H1 (cell line): ENCODE measurements around the gene IL1R1. TPM values are rescaled to one million over a fixed set of nuclear protein-coding genes. Genes with fewer than 3 reads are reported as not detected.

Experiments
- CTCF ChIA-PET: fragments of 300-600 bp; sonication (Branson Sonifier 250); formaldehyde crosslinking; loops from one replicate; lab custom pipeline; 2021; ENCODE audit not compliant: partially characterized antibody; lab: Charles Lee
- POLR2A ChIA-PET: fragments of 300-600 bp; sonication (Branson Sonifier 250); formaldehyde crosslinking; loops from one replicate; lab custom pipeline; 2021; ENCODE audit warnings: inconsistent platforms; ENCODE audit not compliant: partially characterized antibody; lab: Charles Lee
- DNase-seq, 2 experiments: peaks; one replicate each; pipeline versions ENCODE4 v3.0.0 to v3.0.0-alpha.2; 2010 to 2022; ENCODE audit warnings: low spot score in 2 of 2, low read depth in 1 of 2, mixed read lengths in 1 of 2
- FAIRE-seq: peaks from 2 replicates; lab custom pipeline; 2011; peaks lifted over from hg19 to GRCh38; lab: Jason Lieb, UNC
- H2AFZ ChIP-seq: 2 replicates; pipeline ENCODE4 v1.8.1; 2012; ENCODE audit warnings: low read length, inconsistent platforms
- H2AK5ac ChIP-seq: 2 replicates; pipeline ENCODE4 v1.6.1; 2013; ENCODE audit warnings: low read depth, low read length
- H2BK120ac ChIP-seq: replicated peaks from 2 replicates; pipeline ENCODE3; 2013; ENCODE audit warnings: low read depth, low read length, inconsistent platforms
- H2BK12ac ChIP-seq: 2 replicates; pipeline ENCODE4 v1.6.1; 2013; ENCODE audit warnings: low read depth, low read length
- H2BK15ac ChIP-seq: 2 replicates; pipeline ENCODE4 v1.6.1; 2013; ENCODE audit warnings: low read length
- H2BK20ac ChIP-seq: 2 replicates; pipeline ENCODE4 v1.6.1; 2013; ENCODE audit warnings: low read length
- H2BK5ac ChIP-seq: 2 replicates; pipeline ENCODE4 v1.6.1; 2013; ENCODE audit warnings: low read depth, low read length
- H3K14ac ChIP-seq: 2 replicates; pipeline ENCODE4 v1.6.1; 2013; ENCODE audit warnings: inconsistent platforms; ENCODE audit not compliant: insufficient read length
- H3K18ac ChIP-seq: 2 replicates; pipeline ENCODE4 v1.6.1; 2013; ENCODE audit warnings: low read length; ENCODE audit errors: extremely low read depth
- H3K23ac ChIP-seq: 2 replicates; pipeline ENCODE4 v1.6.1; 2013; ENCODE audit warnings: inconsistent platforms; ENCODE audit not compliant: insufficient read length
- H3K23me2 ChIP-seq: 2 replicates; pipeline ENCODE4 v1.6.1; 2013; ENCODE audit warnings: low read depth, low read length
- H3K27ac ChIP-seq: 2 replicates; pipeline ENCODE4 v1.6.1; 2011; ENCODE audit warnings: low read depth, low read length, inconsistent platforms
- H3K27me3 ChIP-seq, 4 experiments: replicated peaks in 1 of 4; 1 replicate in 1 of 4; 2 replicates in 3 of 4; pipeline versions ENCODE4 v1.6.1 to v1.8.1; 2011 to 2013; ENCODE audit warnings: low read length in 3 of 4, mild to moderate bottlenecking in 3 of 4, inconsistent platforms in 2 of 4, mixed read lengths in 2 of 4, moderate library complexity in 1 of 4; ENCODE audit not compliant: control insufficient read depth in 3 of 4, insufficient read depth in 3 of 4; ENCODE audit errors: extremely low read depth in 1 of 4
- H3K36me3 ChIP-seq, 4 experiments: 2 replicates each; pipeline versions ENCODE4 v1.6.1 to v1.8.1; 2011 to 2013; ENCODE audit warnings: mild to moderate bottlenecking in 4 of 4, low read length in 3 of 4, moderate library complexity in 2 of 4, control low read depth in 1 of 4, inconsistent platforms in 1 of 4; ENCODE audit not compliant: insufficient read depth in 4 of 4, control insufficient read depth in 2 of 4
- H3K4ac ChIP-seq: replicated peaks from 2 replicates; pipeline ENCODE3; 2013; ENCODE audit warnings: low read length, low read depth, mixed read lengths, inconsistent platforms; ENCODE audit not compliant: insufficient read length
- H3K4me1 ChIP-seq, 4 experiments: replicated peaks in 1 of 4; 1 replicate in 1 of 4; 2 replicates in 3 of 4; pipeline versions ENCODE4 v1.6.1 to v1.8.1; 2011 to 2013; ENCODE audit warnings: low read length in 3 of 4, inconsistent platforms in 2 of 4, mixed read lengths in 1 of 4; ENCODE audit not compliant: insufficient read depth in 4 of 4, control insufficient read depth in 3 of 4
- H3K4me2 ChIP-seq, 2 experiments: 2 replicates each; pipeline versions ENCODE4 v1.6.1 to v1.8.1; 2011 to 2013; ENCODE audit warnings: low read depth in 2 of 2, low read length in 2 of 2, control low read depth in 1 of 2, inconsistent platforms in 1 of 2, mild to moderate bottlenecking in 1 of 2; ENCODE audit not compliant: insufficient read depth in 1 of 2
- H3K4me3 ChIP-seq, 4 experiments: fragments of 200-600, 300-600 bp in 1 of 4; sonication (generic), shearing (Covaris generic), sonication (Bioruptor Twin) in 1 of 4; 2 replicates each; pipeline versions ENCODE4 v1.5.1 to v1.8.1; 2011 to 2016; ENCODE audit warnings: low read length in 4 of 4, low read depth in 3 of 4, control low read depth in 2 of 4, inconsistent platforms in 2 of 4, mild to moderate bottlenecking in 2 of 4, mixed read lengths in 1 of 4, moderate library complexity in 1 of 4; ENCODE audit not compliant: insufficient read depth in 2 of 4; ENCODE audit errors: extremely low read depth in 1 of 4
- H3K56ac ChIP-seq: replicated peaks from 2 replicates; pipeline ENCODE3; 2013; ENCODE audit warnings: low read depth, mild to moderate bottlenecking, mixed read lengths, low read length, inconsistent platforms; ENCODE audit not compliant: insufficient read length
- H3K79me1 ChIP-seq: 2 replicates; pipeline ENCODE4 v1.6.1; 2013; ENCODE audit warnings: low read depth, low read length, control low read depth
- H3K79me2 ChIP-seq, 2 experiments: 2 replicates each; pipeline versions ENCODE4 v1.6.1 to v1.8.1; 2012 to 2013; ENCODE audit warnings: low read length in 2 of 2, mild to moderate bottlenecking in 2 of 2, inconsistent platforms in 1 of 2; ENCODE audit not compliant: insufficient read depth in 2 of 2, control insufficient read depth in 1 of 2
- H3K9ac ChIP-seq, 4 experiments: replicated peaks in 1 of 4; 1 replicate in 1 of 4; 2 replicates in 3 of 4; pipeline versions ENCODE4 v1.6.1 to v1.8.1; 2011 to 2013; ENCODE audit warnings: low read depth in 3 of 4, low read length in 3 of 4, control low read depth in 2 of 4, mild to moderate bottlenecking in 2 of 4, moderate library complexity in 2 of 4, inconsistent platforms in 1 of 4; ENCODE audit errors: extremely low read depth in 1 of 4
- H3K9me3 ChIP-seq, 2 experiments: 2 replicates each; pipeline versions ENCODE4 v1.6.1 to v1.8.1; 2012 to 2013; ENCODE audit warnings: mild to moderate bottlenecking in 2 of 2, moderate library complexity in 2 of 2, control low read depth in 1 of 2, inconsistent platforms in 1 of 2, low read depth in 1 of 2, low read length in 1 of 2, mixed read lengths in 1 of 2; ENCODE audit not compliant: insufficient read depth in 2 of 2
- H4K20me1 ChIP-seq, 2 experiments: replicated peaks in 1 of 2; 2 replicates each; pipeline versions ENCODE3 to v1.8.1; 2011 to 2013; ENCODE audit warnings: inconsistent platforms in 2 of 2, low read length in 2 of 2, mild to moderate bottlenecking in 1 of 2; ENCODE audit not compliant: insufficient read depth in 2 of 2, control insufficient read depth in 1 of 2
- H4K5ac ChIP-seq: 2 replicates; pipeline ENCODE4 v1.6.1; 2013; ENCODE audit warnings: low read length, low read depth, mixed read lengths, inconsistent platforms; ENCODE audit not compliant: insufficient read length
- H4K8ac ChIP-seq: 2 replicates; pipeline ENCODE4 v1.8.0; 2013; ENCODE audit warnings: mild to moderate bottlenecking, moderate library complexity, low read length, inconsistent platforms; ENCODE audit not compliant: insufficient read depth; ENCODE audit errors: extremely low read depth
- H4K91ac ChIP-seq: replicated peaks from 2 replicates; pipeline ENCODE3; 2013; ENCODE audit warnings: low read length, mixed read lengths, inconsistent platforms; ENCODE audit not compliant: insufficient read length
- BACH1 ChIP-seq: IDR thresholded peaks from 2 replicates; pipeline ENCODE4 v1.6.1; 2012; ENCODE audit warnings: low read length, improper control_type of control experiment
- CEBPB ChIP-seq: IDR thresholded peaks from 2 replicates; pipeline ENCODE4 v1.6.1; 2012; ENCODE audit warnings: low read depth, low read length
- JUND ChIP-seq: IDR thresholded peaks from 2 replicates; pipeline ENCODE4 v1.6.1; 2011; ENCODE audit warnings: mild to moderate bottlenecking, improper control_type of control experiment, low read length
- PHF8 ChIP-seq: fragments of 200-600 bp; sonication (generic); conservative IDR thresholded peaks from 2 replicates; pipeline ENCODE4 v1.7.1; 2012; ENCODE audit warnings: low read depth, mild to moderate bottlenecking, inconsistent platforms, low read length, moderate library complexity
- POLR2A ChIP-seq, 2 experiments: IDR thresholded peaks; 1 replicate in 1 of 2; 2 replicates in 1 of 2; pipeline ENCODE4 v1.6.1; 2011; ENCODE audit warnings: low read depth in 2 of 2, low read length in 2 of 2, mild to moderate bottlenecking in 2 of 2; ENCODE audit errors: control extremely low read depth in 1 of 2
- POLR2AphosphoS5 ChIP-seq: IDR thresholded peaks from 2 replicates; pipeline ENCODE4 v1.6.1; 2011; ENCODE audit warnings: low read depth, low read length
- SRF ChIP-seq: IDR thresholded peaks from 2 replicates; pipeline ENCODE4 v1.6.1; 2011; ENCODE audit warnings: mild to moderate bottlenecking, low read depth, low read length, moderate library complexity
- TAF1 ChIP-seq: IDR thresholded peaks from 2 replicates; pipeline ENCODE4 v1.6.1; 2011; ENCODE audit warnings: mild to moderate bottlenecking, low read depth, low read length
- WGBS, 2 experiments: shearing (Covaris generic) in 1 of 2; methylation state at CpG; one replicate each; pipeline versions ENCODE4 v1.1.6 to v1.1.7; 2013 to 2015; ENCODE audit warnings: low lambda C conversion rate in 2 of 2, mixed read lengths in 2 of 2, inconsistent platforms in 1 of 2, low coverage in 1 of 2, missing lambda C conversion rate in 1 of 2; ENCODE audit not compliant: insufficient replicate concordance in 2 of 2, insufficient coverage in 1 of 2, insufficient read length in 1 of 2; ENCODE audit errors: extremely low coverage in 1 of 2, missing lambda C conversion rate in 1 of 2; 5-methylcytosine and 5-hydroxymethylcytosine counted together
- polyA plus RNA-seq, 7 experiments: library from polyadenylated mRNA; depleted of rRNA in 3 of 7; stranded (reverse) in 5 of 7; unstranded in 2 of 7; fragments of >200 nt in 5 of 7; fragments of 200-250 nt in 2 of 7; gene quantifications; 1 replicate in 5 of 7; 2 replicates in 1 of 7; 4 replicates in 1 of 7; pipeline versions ENCODE4 v1.2.1 to v1.2.3, GENCODE V29; 2011 to 2013; ENCODE audit warnings: missing spikeins in 2 of 7, mixed read lengths in 2 of 7
- total RNA-seq: library from RNA; stranded (reverse); fragmentation: NEBNext Ultra II Directional; extraction: Animal tissue kit (Norgen Biotek cat#: 25700); gene quantifications from 2 replicates; pipeline ENCODE4 v1.2.1, GENCODE V29; 2021

IL1R1 gene
- total and polyA plus RNA-seq, 2 of the 8 experiments (the other 6 are each of a cell fraction or from before 2014, with no cell fraction given): 0.34 to 0.47 TPM

DNA sequence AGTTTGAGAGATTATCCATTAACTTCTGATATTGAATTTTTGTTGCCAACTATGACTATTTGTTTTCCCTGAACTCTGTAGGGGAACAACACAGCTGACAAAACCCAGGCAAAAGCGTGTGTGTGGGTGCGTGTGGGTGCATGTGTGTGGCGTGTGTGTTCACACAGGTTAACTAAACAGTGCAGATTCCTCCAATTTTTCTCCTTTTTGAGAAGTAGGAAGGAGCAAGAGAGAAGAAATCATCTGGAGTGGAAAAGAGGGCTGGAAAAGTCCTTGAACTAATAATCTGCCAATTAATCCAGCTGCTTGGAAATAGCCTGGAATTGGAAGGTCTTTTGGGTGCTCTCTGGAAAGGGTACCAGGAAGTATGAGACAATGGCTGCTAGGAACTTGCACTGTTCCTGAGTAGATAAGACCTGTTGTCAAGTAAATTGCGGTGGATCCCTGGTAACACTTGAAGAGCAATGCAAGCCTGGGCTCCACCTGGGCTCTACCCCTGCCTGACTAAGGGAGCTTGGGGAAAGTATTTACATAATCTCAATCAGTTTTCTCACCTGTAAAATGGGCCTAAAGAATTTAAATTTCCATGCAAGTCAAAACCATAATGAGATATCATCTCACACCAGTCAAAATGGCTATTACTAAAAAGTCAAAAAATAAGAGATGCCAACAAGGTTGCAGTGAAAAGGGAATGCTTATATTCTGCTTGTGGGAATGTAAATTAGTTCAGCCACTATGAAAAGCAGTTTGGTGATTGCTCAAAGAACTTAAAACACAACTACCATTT lies 40.5 kb upstream of the IL1R1 start:
- H3K23me2 ChIP-seq: no peaks in the 10 kb centered on the region

More for the DNA sequence above, 40.5 kb upstream of the IL1R1 start:
- H3K4me1 ChIP-seq: no peaks in the 10 kb centered on the region
- no peaks in the 10 kb centered on the region for H3K27me3 ChIP-seq
- 91% methylated on average over 4 of the region's 4 CpGs; no CpG with 5 or more reads in 1 of the 2 experiments for WGBS, 2 experiments
- H3K27ac ChIP-seq: no peak overlapping the region
- H2BK12ac ChIP-seq: no peak overlapping the region
- H4K5ac ChIP-seq: no peak overlapping the region
- TF ChIP-seq PHF8 (no peak), TAF1 (no peak), POLR2AphosphoS5 (no peak), BACH1 (no peak), SRF (no peak), POLR2A (IDR thresholded peaks at IDR 0.05; ENCODE audit: control extremely low read depth in 1 of 2, low read depth in 2 of 2, low read length in 2 of 2) (no peak), JUND (no peak), CEBPB (no peak)
- H3K4ac ChIP-seq: no peak overlapping the region
- peaks cover 0 to 5% of the 10 kb centered on the region in 2 experiments; a peak in 1 of 4 replicates for H3K9me3 ChIP-seq
- no peak overlapping the region for H4K8ac ChIP-seq
- no peak overlapping the region for H3K56ac ChIP-seq
- no peak overlapping the region for H3K4me2 ChIP-seq
- no peak overlapping the region for H2AFZ ChIP-seq
- H2BK20ac ChIP-seq: no peak overlapping the region
- H4K20me1 ChIP-seq: no peaks in the 10 kb centered on the region
- H2BK15ac ChIP-seq: no peak overlapping the region
- H3K79me1 ChIP-seq: no peaks in the 10 kb centered on the region
- no peak overlapping the region for H2BK120ac ChIP-seq
- H3K79me2 ChIP-seq: no peaks in the 10 kb centered on the region
- H4K91ac ChIP-seq: no peak overlapping the region
- POLR2A ChIA-PET: no interaction called here
- no peak overlapping the region for H3K9ac ChIP-seq
- FAIRE-seq: no peak
- DNase-seq: no peak
- CTCF ChIA-PET: interaction anchor here (1.3 kb wide), 1 partner anchor 65 kb away, joined by 4 read pairs; no protein-coding TSS in a partner anchor
- no peak overlapping the region for H2AK5ac ChIP-seq
- no peaks in the 10 kb centered on the region for H3K36me3 ChIP-seq
- H3K18ac ChIP-seq: no peak overlapping the region
- no peak overlapping the region for H2BK5ac ChIP-seq
- H3K14ac ChIP-seq: no peak overlapping the region
- no peak overlapping the region for H3K4me3 ChIP-seq
- no peak overlapping the region for H3K23ac ChIP-seq
